Endothelial cell of umbilical vein (primary cell): Measurements from ENCODE around the gene ZNF620. TPM values are rescaled to one million over a fixed set of nuclear protein-coding genes. Genes with fewer than 3 reads are reported as not detected.

ENCODE experiments used
- BruUV-seq: library from RNA; stranded (reverse); fragments of 400-500 nt; replicated peaks from 2 replicates; lab custom pipeline; 2021; lab: Mats Ljungman, UMichigan
- CTCF ChIA-PET: fragments of 300-600, 350-600 bp; sonication (Branson Sonifier 250); formaldehyde crosslinking; loops from one replicate; lab custom pipeline; 2021; ENCODE audit warnings: antibody characterized with exemption, inconsistent platforms; lab: Charles Lee
- POLR2A ChIA-PET: fragments of 300-600, 350-600 bp; sonication (Branson Sonifier 250); formaldehyde crosslinking; loops from one replicate; lab custom pipeline; 2021; ENCODE audit warnings: antibody characterized with exemption, inconsistent platforms; lab: Charles Lee
- DNase-seq: peaks from one replicate; pipeline ENCODE4 v3.0.0-alpha.2; 2011; ENCODE audit warnings: low read depth, low spot score
- FAIRE-seq: peaks from 2 replicates; lab custom pipeline; 2011; peaks lifted over from hg19 to GRCh38; lab: Jason Lieb, UNC
- H2AFZ ChIP-seq: 2 replicates; pipeline ENCODE4 v1.6.0; 2012; ENCODE audit warnings: low read depth, low read length, control low read depth, inconsistent platforms
- H3K27ac ChIP-seq: 2 replicates; pipeline ENCODE4 v1.5.1; 2011; ENCODE audit warnings: low read depth, mild to moderate bottlenecking, control low read depth, low read length, moderate library complexity; ENCODE audit not compliant: insufficient read depth
- H3K27me3 ChIP-seq, 2 experiments: 2 replicates each; pipeline versions ENCODE4 v1.6.0 to v1.6.1; 2011; ENCODE audit warnings: low read length in 2 of 2, mixed read lengths in 1 of 2; ENCODE audit not compliant: control insufficient read depth in 2 of 2, insufficient read depth in 2 of 2
- H3K36me3 ChIP-seq, 2 experiments: 2 replicates in 1 of 2; 3 replicates in 1 of 2; pipeline ENCODE4 v1.5.1; 2011; ENCODE audit warnings: low read length in 2 of 2, mild to moderate bottlenecking in 1 of 2, moderate library complexity in 1 of 2; ENCODE audit not compliant: control insufficient read depth in 2 of 2, insufficient read depth in 2 of 2; ENCODE audit errors: extremely low read depth in 1 of 2
- H3K4me1 ChIP-seq: 3 replicates; pipeline ENCODE4 v1.5.1; 2011; ENCODE audit warnings: mild to moderate bottlenecking, low read length; ENCODE audit not compliant: control insufficient read depth, insufficient read depth; ENCODE audit errors: extremely low read depth
- H3K4me2 ChIP-seq: 2 replicates; pipeline ENCODE4 v1.6.1; 2011; ENCODE audit warnings: low read length, control low read depth, mixed read lengths; ENCODE audit not compliant: insufficient read depth
- H3K4me3 ChIP-seq, 3 experiments: fragments of 200-600 bp in 1 of 3; sonication (generic), shearing (Covaris generic) in 1 of 3; replicated peaks in 1 of 3; 2 replicates each; pipeline ENCODE4 v1.5.1; 2011 to 2016; ENCODE audit warnings: control low read depth in 3 of 3, low read length in 3 of 3, mild to moderate bottlenecking in 2 of 3, inconsistent platforms in 1 of 3, low read depth in 1 of 3, moderate library complexity in 1 of 3; ENCODE audit not compliant: insufficient read depth in 1 of 3
- H3K79me2 ChIP-seq: 2 replicates; pipeline ENCODE4 v1.6.0; 2012; ENCODE audit warnings: low read length, inconsistent platforms; ENCODE audit not compliant: control insufficient read depth, insufficient read depth
- H3K9ac ChIP-seq: replicated peaks from 2 replicates; pipeline ENCODE3; 2011; ENCODE audit warnings: low read length, control low read depth; ENCODE audit not compliant: insufficient read depth; ENCODE audit errors: extremely low read depth
- H3K9me1 ChIP-seq: replicated peaks from 3 replicates; pipeline ENCODE4 v1.6.0; 2011; ENCODE audit warnings: mild to moderate bottlenecking, low read length; ENCODE audit not compliant: control insufficient read depth, insufficient read depth; ENCODE audit errors: extremely low read depth
- H3K9me3 ChIP-seq: replicated peaks from 2 replicates; pipeline ENCODE4 v1.5.1; 2012; ENCODE audit warnings: low read length, inconsistent platforms; ENCODE audit not compliant: control insufficient read depth, insufficient read depth
- H4K20me1 ChIP-seq: replicated peaks from 2 replicates; pipeline ENCODE3; 2011; ENCODE audit warnings: mild to moderate bottlenecking, low read length; ENCODE audit not compliant: control insufficient read depth, insufficient read depth; ENCODE audit errors: extremely low read depth
- EZH2 ChIP-seq: IDR thresholded peaks from 2 replicates; pipeline ENCODE4 v1.6.1; 2012; ENCODE audit warnings: borderline replicate concordance, low read depth, mild to moderate bottlenecking, moderate library complexity, low read length, inconsistent platforms; ENCODE audit not compliant: severe bottlenecking
- FOS ChIP-seq: IDR thresholded peaks from 2 replicates; pipeline ENCODE4 v1.6.1; 2011; ENCODE audit warnings: mild to moderate bottlenecking, low read length, moderate library complexity, borderline replicate concordance; ENCODE audit not compliant: insufficient read depth
- GATA2 ChIP-seq: IDR thresholded peaks from 2 replicates; pipeline ENCODE4 v1.7.0; 2011; ENCODE audit warnings: low read depth, mild to moderate bottlenecking, moderate library complexity, mixed read lengths, low read length; ENCODE audit not compliant: insufficient read length, insufficient read depth
- JUN ChIP-seq: IDR thresholded peaks from 2 replicates; pipeline ENCODE4 v1.6.1; 2011; ENCODE audit warnings: borderline replicate concordance, low read depth; ENCODE audit not compliant: insufficient read length, insufficient read depth
- MYC ChIP-seq: IDR thresholded peaks from one replicate; pipeline ENCODE4 v1.6.1; 2011; ENCODE audit warnings: mild to moderate bottlenecking, low read depth, low read length
- POLR2A ChIP-seq: IDR thresholded peaks from 2 replicates; pipeline ENCODE4 v1.6.1; 2012; ENCODE audit warnings: low read depth, mild to moderate bottlenecking, control low read depth, low read length
- POLR2AphosphoS5 ChIP-seq: IDR thresholded peaks from 2 replicates; pipeline ENCODE4 v1.6.1; 2012; ENCODE audit warnings: low read depth, mild to moderate bottlenecking, control low read depth, low read length, moderate library complexity; ENCODE audit not compliant: insufficient read depth
- dilution Hi-C: fragments of 300-500 bp; cut with MboI; formaldehyde crosslinking; loops from one replicate; pipeline ENCODE4 v1.15.0; 2019; ENCODE audit warnings: low sequenced_read_pairs; ENCODE audit not compliant: extremely low pct_ligation_motif_present
- intact Hi-C: fragments of 100-400 bp; cut with micrococcal nuclease; formaldehyde crosslinking; loops from one replicate; pipeline ENCODE4 v1.10.0; 2022
- polyA plus RNA-seq, 4 experiments: library from polyadenylated mRNA; depleted of rRNA in 3 of 4; stranded (reverse) in 3 of 4; unstranded in 1 of 4; fragments of >200 nt; gene quantifications; 2 replicates each; pipeline versions ENCODE4 v1.2.1 to v1.2.3, GENCODE V29; 2011 to 2012; ENCODE audit warnings: missing spikeins in 1 of 4
- total RNA-seq: library from RNA; stranded (reverse); gene quantifications from 2 replicates; pipeline ENCODE4 v1.2.3, GENCODE V29; 2021
- TF ChIP-seq, protein P1 (sequence below), 2 donors: IDR thresholded peaks; 1 replicate in 1 of 2; 2 replicates in 1 of 2; pipeline ENCODE4 v1.5.1; 2011; ENCODE audit warnings: low read length in 2 of 2, mild to moderate bottlenecking in 2 of 2, moderate library complexity in 2 of 2, control low read depth in 1 of 2, inconsistent platforms in 1 of 2, low read depth in 1 of 2; ENCODE audit not compliant: insufficient read depth in 1 of 2; ENCODE audit errors: extremely low read depth in 1 of 2
- TF ChIP-seq, protein P2 (sequence below): IDR thresholded peaks from 2 replicates; pipeline ENCODE4 v1.6.1; 2011; ENCODE audit not compliant: insufficient read depth, insufficient read length

Gene ZNF620
- total and polyA plus RNA-seq, 2 donors (not counting 3 experiments of a cell fraction or from before 2014, with no cell fraction given) = 1.9 to 4.0 TPM

DNA sequence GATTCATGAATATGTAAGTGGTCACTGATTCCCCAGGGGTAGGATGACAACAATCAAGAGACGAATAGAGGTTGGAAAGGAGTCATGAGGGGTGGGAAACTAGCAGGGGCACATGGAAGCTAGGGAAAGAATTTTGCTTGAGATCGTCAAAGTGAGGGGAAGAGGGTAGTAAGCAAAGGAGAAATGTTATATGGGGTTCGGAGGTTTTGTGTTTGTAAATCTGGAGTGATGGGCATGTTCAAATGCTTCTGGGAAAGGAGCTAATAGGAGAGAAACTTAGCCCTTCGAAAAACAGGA, 40.8 kb upstream of the ZNF620 start:
- H3K9me3 ChIP-seq = no peaks in the 10 kb centered on the region
- ChIA-PET POLR2A (interaction anchor here (1.1 kb wide), 1 partner anchor 31 kb away, joined by 3 read pairs; no protein-coding TSS in a partner anchor), CTCF (interaction anchor here (0.9 kb wide), 1 partner anchor 41 kb away, joined by 3 read pairs; the partner anchor contains the start of gene ZNF620)
- H3K4me2 ChIP-seq = no peak overlapping the region
- H3K4me3 ChIP-seq = no peak overlapping the region
- H3K27ac ChIP-seq = no peak overlapping the region
- intact Hi-C loops = no loop called here
- H3K36me3 ChIP-seq = peaks cover 14 to 27% of the 10 kb centered on the region in 2 experiments
- peaks cover 2% of the 10 kb centered on the region for H3K79me2 ChIP-seq
- H3K27me3 ChIP-seq = no peaks in the 10 kb centered on the region
- DNase-seq (no peak), FAIRE-seq (no peak)
- BruUV-seq = no TSS peak
- dilution Hi-C loops = no loop called here
- H2AFZ ChIP-seq = no peak overlapping the region
- no peaks in the 10 kb centered on the region for H3K4me1 ChIP-seq
- no peak for TF ChIP-seq GATA2
- no peak for TF ChIP-seq JUN
- TF ChIP-seq, protein P1, sequence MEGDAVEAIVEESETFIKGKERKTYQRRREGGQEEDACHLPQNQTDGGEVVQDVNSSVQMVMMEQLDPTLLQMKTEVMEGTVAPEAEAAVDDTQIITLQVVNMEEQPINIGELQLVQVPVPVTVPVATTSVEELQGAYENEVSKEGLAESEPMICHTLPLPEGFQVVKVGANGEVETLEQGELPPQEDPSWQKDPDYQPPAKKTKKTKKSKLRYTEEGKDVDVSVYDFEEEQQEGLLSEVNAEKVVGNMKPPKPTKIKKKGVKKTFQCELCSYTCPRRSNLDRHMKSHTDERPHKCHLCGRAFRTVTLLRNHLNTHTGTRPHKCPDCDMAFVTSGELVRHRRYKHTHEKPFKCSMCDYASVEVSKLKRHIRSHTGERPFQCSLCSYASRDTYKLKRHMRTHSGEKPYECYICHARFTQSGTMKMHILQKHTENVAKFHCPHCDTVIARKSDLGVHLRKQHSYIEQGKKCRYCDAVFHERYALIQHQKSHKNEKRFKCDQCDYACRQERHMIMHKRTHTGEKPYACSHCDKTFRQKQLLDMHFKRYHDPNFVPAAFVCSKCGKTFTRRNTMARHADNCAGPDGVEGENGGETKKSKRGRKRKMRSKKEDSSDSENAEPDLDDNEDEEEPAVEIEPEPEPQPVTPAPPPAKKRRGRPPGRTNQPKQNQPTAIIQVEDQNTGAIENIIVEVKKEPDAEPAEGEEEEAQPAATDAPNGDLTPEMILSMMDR (IDR thresholded peaks at IDR 0.05; ENCODE audit: extremely low read depth in 1 of 2, insufficient read depth in 1 of 2, low read depth in 1 of 2, low read length in 2 of 2) = no peak
- TF ChIP-seq, protein P2, sequence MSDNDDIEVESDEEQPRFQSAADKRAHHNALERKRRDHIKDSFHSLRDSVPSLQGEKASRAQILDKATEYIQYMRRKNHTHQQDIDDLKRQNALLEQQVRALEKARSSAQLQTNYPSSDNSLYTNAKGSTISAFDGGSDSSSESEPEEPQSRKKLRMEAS = no peak
- TF ChIP-seq POLR2AphosphoS5 = no peak
- no peak for TF ChIP-seq EZH2
- TF ChIP-seq POLR2A = no peak
- TF ChIP-seq MYC = no peak
- TF ChIP-seq FOS = no peak
- no peak overlapping the region for H3K9ac ChIP-seq
- H4K20me1 ChIP-seq = peaks cover 2% of the 10 kb centered on the region
- no peaks in the 10 kb centered on the region for H3K9me1 ChIP-seq
